NCI-H748 treated with DMSO at 0.1 percent for 48 hours (cell line): ENCODE data around the gene DEXI.

ENCODE experiments used
- DNase-seq: peaks from one replicate; lab custom pipeline; 2025; lab: John Stamatoyannopoulos, UW

DEXI gene

GRCh38 chr16:10892782-10893318 lies 49.4 kb downstream of the DEXI start:
- no peak for DNase-seq

DNA sequence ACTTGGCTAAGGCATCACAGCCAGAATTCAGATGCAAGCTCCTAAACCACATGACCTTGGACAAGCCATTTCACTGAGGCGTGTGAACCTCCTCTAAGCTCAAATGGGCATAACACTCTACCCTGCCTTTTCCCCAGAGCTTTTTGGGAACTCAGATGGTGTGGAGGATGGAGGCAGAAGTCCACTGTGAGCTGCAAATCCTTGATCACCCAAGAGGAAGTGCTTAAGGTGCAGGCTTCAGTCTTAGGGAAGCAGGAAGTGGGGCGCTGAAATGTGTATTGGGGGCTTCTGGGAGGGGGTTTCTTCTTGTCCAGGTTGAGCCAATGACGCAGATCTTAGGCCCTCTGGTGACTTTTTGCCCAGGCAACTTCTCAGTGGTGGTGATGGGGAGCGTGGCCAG lies 52.4 kb downstream of the DEXI start:
- DNase-seq = no peak

DNA sequence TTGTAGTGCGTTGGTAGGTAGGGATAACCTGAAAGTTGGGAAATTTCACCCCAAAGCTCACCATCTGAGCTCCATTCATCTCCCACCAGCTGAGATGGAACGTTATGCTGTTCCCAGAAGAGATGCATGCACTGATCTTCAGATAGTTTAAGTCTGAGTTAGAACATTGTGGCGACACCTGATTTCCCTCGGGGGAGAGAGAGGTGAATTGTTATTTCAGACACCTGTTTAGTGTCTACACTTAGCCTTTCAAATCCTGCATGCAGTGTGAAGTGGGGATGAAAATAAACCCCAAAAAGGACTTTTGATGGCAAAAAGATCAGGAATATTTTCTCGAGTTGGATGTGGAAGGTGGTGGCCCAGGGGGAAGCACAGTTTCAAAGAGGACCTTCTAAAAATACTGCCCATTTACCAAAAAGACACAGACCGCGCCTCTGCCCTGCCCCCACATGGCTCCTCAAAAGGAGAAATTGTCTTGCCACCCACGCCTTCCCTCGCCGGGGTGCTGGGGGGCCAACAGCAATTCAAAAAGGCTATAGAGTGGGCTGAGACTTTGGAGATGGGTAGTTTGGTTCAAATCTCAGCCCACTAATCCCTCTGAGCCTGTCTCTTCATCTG lies 53.8 kb downstream of the DEXI start:
- no peak for DNase-seq

- DNase-seq = no peak
These were observed 57.0 kb downstream of the DEXI start for GRCh38 chr16:10885246-10885645.

DNA sequence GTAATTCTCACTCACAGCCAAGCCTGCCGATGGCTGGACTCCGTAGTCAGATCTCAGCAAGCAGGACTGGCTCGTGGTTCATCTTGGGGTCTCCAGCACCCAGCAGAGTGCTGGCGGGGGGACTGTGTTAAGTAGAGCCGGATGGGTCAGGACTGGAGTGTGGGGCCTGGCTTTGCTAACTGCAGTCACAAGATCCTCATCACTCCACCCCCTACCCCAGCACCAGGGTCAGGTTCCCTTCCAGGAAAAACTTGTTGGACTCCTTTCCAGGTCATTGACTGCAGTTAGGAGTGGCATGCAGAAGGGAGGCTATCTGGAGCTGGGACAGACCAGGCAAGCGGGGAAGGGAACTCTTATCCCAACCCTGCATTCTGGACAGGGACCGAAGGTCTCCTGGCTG lies 59.3 kb downstream of the DEXI start:
- DNase-seq = no peak

- no peak for DNase-seq
These were observed 60.7 kb downstream of the DEXI start for GRCh38 chr16:10881479-10882030.

- DNase-seq = no peak
These were observed 61.4 kb downstream of the DEXI start for GRCh38 chr16:10880594-10881452.

DNA sequence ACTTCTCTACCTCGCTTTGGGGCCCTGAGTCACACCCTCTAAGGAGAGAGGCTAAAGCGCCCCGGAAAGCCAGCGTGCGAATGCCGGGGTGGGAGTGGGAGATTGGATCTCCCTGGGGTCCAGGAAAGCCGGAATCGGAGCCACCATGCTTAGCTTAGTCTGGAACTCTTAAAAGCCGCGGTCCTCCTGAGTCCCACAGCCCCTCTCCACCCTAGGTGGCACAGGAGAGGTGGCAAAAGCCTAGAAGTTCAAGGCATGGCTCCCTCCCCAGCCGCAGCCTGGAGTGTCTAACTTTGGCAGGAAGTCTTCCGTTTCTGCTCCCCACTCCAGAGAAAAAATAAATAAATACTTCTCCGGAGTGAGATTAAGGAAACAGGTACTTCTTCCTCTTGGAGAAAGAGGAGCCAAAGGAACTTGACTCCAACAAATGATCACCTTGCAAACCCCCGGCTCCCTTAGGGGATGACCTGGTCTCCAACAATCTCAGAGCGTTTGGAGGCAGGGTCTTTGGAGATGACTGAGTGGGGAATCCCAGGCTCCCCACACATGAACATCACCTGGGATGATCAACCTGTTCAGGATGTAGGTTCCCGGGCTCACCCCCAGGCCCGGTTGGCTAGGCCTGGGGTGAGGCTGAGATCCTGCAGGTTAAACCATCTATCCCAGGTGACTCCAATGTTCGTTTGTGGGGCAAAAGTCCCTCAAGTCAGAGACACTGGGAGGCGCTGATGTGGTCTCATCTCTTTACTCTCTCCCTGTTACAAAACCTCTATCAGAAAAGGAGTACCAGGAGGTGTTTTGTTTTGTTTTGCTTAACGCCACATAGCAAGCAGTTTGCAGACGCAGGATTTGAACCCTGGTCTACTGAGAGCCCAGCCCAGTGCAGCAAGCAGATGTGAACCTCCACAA lies 62.3 kb downstream of the DEXI start:
- DNase-seq = no peak
